ENCODE measurements around the gene ZACN. TPM values are rescaled to one million over a fixed set of nuclear protein-coding genes. Genes with fewer than 3 reads are reported as not detected.
A peak's percentile ranks its signal among the peaks of the same experiment; 100 is the strongest.

Gene ZACN
- total and polyA plus RNA-seq, 9 donors: 0.04 to 18.9 (median 15.0) TPM

- H3K4me3 ChIP-seq (ENCODE audit: low read length): peak overlapping the region; percentile 45
- WGBS (ENCODE audit: insufficient coverage): 13% methylated on average over 42 of the region's 42 CpGs
- peaks cover 14% of the 10 kb centered on the region for H3K4me1 ChIP-seq (ENCODE audit: control insufficient read depth, insufficient read depth, low read length)
- no peaks in the 10 kb centered on the region for H3K36me3 ChIP-seq (ENCODE audit: control insufficient read depth, insufficient read depth, low read length)
- peak overlapping the region; percentile 35 for H3K27ac ChIP-seq (ENCODE audit: low read length)
- H3K27me3 ChIP-seq (ENCODE audit: control insufficient read depth, insufficient read depth, low read length): peaks cover 5% of the 10 kb centered on the region
- peak; percentile 45 for DNase-seq
- H3K9me3 ChIP-seq (replicated peaks; ENCODE audit: control insufficient read depth, low read depth, low read length): no peaks in the 10 kb centered on the region
These were observed 43.0 kb downstream of the ZACN start for GRCh38 chr17:76121932-76122430.

- peaks cover 5% of the 10 kb centered on the region for H3K27me3 ChIP-seq (ENCODE audit: control insufficient read depth, insufficient read depth, low read length)
- peaks cover 14% of the 10 kb centered on the region for H3K4me1 ChIP-seq (ENCODE audit: control insufficient read depth, insufficient read depth, low read length)
- WGBS (ENCODE audit: insufficient coverage): 50% methylated on average over 17 of the region's 24 CpGs
- H3K27ac ChIP-seq (ENCODE audit: low read length): peak overlapping the region; percentile 35
- H3K36me3 ChIP-seq (ENCODE audit: control insufficient read depth, insufficient read depth, low read length): no peaks in the 10 kb centered on the region
- H3K4me3 ChIP-seq (ENCODE audit: low read length): no peak overlapping the region
- no peaks in the 10 kb centered on the region for H3K9me3 ChIP-seq (replicated peaks; ENCODE audit: control insufficient read depth, low read depth, low read length)
- DNase-seq: peak; percentile 57
These were observed 43.6 kb downstream of the ZACN start for GRCh38 chr17:76122431-76123190.

GRCh38 chr17:76123191-76123499 is 44.2 kb downstream of the ZACN start:
- Histone ChIP-seq H3K36me3 (ENCODE audit: control insufficient read depth, insufficient read depth, low read length) (no peaks in the 10 kb centered on the region), H3K9me3 (replicated peaks; ENCODE audit: control insufficient read depth, low read depth, low read length) (no peaks in the 10 kb centered on the region), H3K27ac (ENCODE audit: low read length) (no peak overlapping the region), H3K4me1 (ENCODE audit: control insufficient read depth, insufficient read depth, low read length) (peaks cover 14% of the 10 kb centered on the region), H3K4me3 (ENCODE audit: low read length) (no peak overlapping the region), H3K27me3 (ENCODE audit: control insufficient read depth, insufficient read depth, low read length) (peaks cover 5% of the 10 kb centered on the region)
- 73% methylated on average over 4 of the region's 5 CpGs for WGBS (ENCODE audit: insufficient coverage)
- DNase-seq: no peak

GRCh38 chr17:76123749-76124581 is 45.0 kb downstream of the ZACN start:
- H3K36me3 ChIP-seq (ENCODE audit: control insufficient read depth, insufficient read depth, low read length): no peaks in the 10 kb centered on the region
- H3K4me3 ChIP-seq (ENCODE audit: low read length): no peak overlapping the region
- no peak overlapping the region for H3K27ac ChIP-seq (ENCODE audit: low read length)
- 66% methylated on average over 4 of the region's 9 CpGs for WGBS (ENCODE audit: insufficient coverage)
- peaks cover 5% of the 10 kb centered on the region for H3K27me3 ChIP-seq (ENCODE audit: control insufficient read depth, insufficient read depth, low read length)
- H3K4me1 ChIP-seq (ENCODE audit: control insufficient read depth, insufficient read depth, low read length): peaks cover 14% of the 10 kb centered on the region
- no peaks in the 10 kb centered on the region for H3K9me3 ChIP-seq (replicated peaks; ENCODE audit: control insufficient read depth, low read depth, low read length)
- DNase-seq: no peak

GRCh38 chr17:76124582-76125390 is 45.8 kb downstream of the ZACN start:
- Histone ChIP-seq H3K36me3 (ENCODE audit: control insufficient read depth, insufficient read depth, low read length) (no peaks in the 10 kb centered on the region), H3K4me3 (ENCODE audit: low read length) (no peak overlapping the region), H3K9me3 (replicated peaks; ENCODE audit: control insufficient read depth, low read depth, low read length) (no peaks in the 10 kb centered on the region), H3K4me1 (ENCODE audit: control insufficient read depth, insufficient read depth, low read length) (peaks cover 14% of the 10 kb centered on the region), H3K27ac (ENCODE audit: low read length) (no peak overlapping the region), H3K27me3 (ENCODE audit: control insufficient read depth, insufficient read depth, low read length) (peaks cover 7% of the 10 kb centered on the region)
- no peak for DNase-seq
- WGBS (ENCODE audit: insufficient coverage): 89% methylated on average over 20 of the region's 22 CpGs

GRCh38 chr17:76125391-76125675 is 46.4 kb downstream of the ZACN start:
- 73% methylated on average over 5 of the region's 5 CpGs for WGBS (ENCODE audit: insufficient coverage)
- Histone ChIP-seq H3K4me3 (ENCODE audit: low read length) (no peak overlapping the region), H3K9me3 (replicated peaks; ENCODE audit: control insufficient read depth, low read depth, low read length) (no peaks in the 10 kb centered on the region), H3K27me3 (ENCODE audit: control insufficient read depth, insufficient read depth, low read length) (peaks cover 13% of the 10 kb centered on the region), H3K27ac (ENCODE audit: low read length) (no peak overlapping the region), H3K36me3 (ENCODE audit: control insufficient read depth, insufficient read depth, low read length) (no peaks in the 10 kb centered on the region), H3K4me1 (ENCODE audit: control insufficient read depth, insufficient read depth, low read length) (peaks cover 18% of the 10 kb centered on the region)
- DNase-seq: no peak

GRCh38 chr17:76125922-76126321 is 46.9 kb downstream of the ZACN start:
- WGBS (ENCODE audit: insufficient coverage): 89% methylated on average over 1 of the region's 1 CpG
- Histone ChIP-seq H3K27ac (ENCODE audit: low read length) (no peak overlapping the region), H3K36me3 (ENCODE audit: control insufficient read depth, insufficient read depth, low read length) (no peaks in the 10 kb centered on the region), H3K4me3 (ENCODE audit: low read length) (no peak overlapping the region), H3K4me1 (ENCODE audit: control insufficient read depth, insufficient read depth, low read length) (peaks cover 21% of the 10 kb centered on the region), H3K27me3 (ENCODE audit: control insufficient read depth, insufficient read depth, low read length) (peaks cover 15% of the 10 kb centered on the region), H3K9me3 (replicated peaks; ENCODE audit: control insufficient read depth, low read depth, low read length) (no peaks in the 10 kb centered on the region)
- DNase-seq: no peak

GRCh38 chr17:76130473-76130872 is 51.5 kb downstream of the ZACN start:
- H3K27ac ChIP-seq (ENCODE audit: low read length): no peak overlapping the region
- H3K27me3 ChIP-seq (ENCODE audit: control insufficient read depth, insufficient read depth, low read length): peaks cover 58% of the 10 kb centered on the region

GRCh38 chr17:76131051-76131691 is 52.2 kb downstream of the ZACN start:
- Histone ChIP-seq H3K36me3 (ENCODE audit: control insufficient read depth, insufficient read depth, low read length) (no peaks in the 10 kb centered on the region), H3K27me3 (ENCODE audit: control insufficient read depth, insufficient read depth, low read length) (peaks cover 65% of the 10 kb centered on the region), H3K27ac (ENCODE audit: low read length) (no peak overlapping the region), H3K9me3 (replicated peaks; ENCODE audit: control insufficient read depth, low read depth, low read length) (no peaks in the 10 kb centered on the region), H3K4me1 (ENCODE audit: control insufficient read depth, insufficient read depth, low read length) (peaks cover 9% of the 10 kb centered on the region), H3K4me3 (ENCODE audit: low read length) (no peak overlapping the region)
- no peak for DNase-seq
- 18% methylated on average over 16 of the region's 21 CpGs for WGBS (ENCODE audit: insufficient coverage)

More at GRCh38 chr17:76130473-76130872, 51.5 kb downstream of the ZACN start:
- Histone ChIP-seq H3K4me3 (ENCODE audit: low read length) (no peak overlapping the region), H3K36me3 (ENCODE audit: control insufficient read depth, insufficient read depth, low read length) (no peaks in the 10 kb centered on the region), H3K4me1 (ENCODE audit: control insufficient read depth, insufficient read depth, low read length) (peaks cover 9% of the 10 kb centered on the region), H3K9me3 (replicated peaks; ENCODE audit: control insufficient read depth, low read depth, low read length) (no peaks in the 10 kb centered on the region)
- WGBS (ENCODE audit: insufficient coverage): 24% methylated on average over 13 of the region's 13 CpGs
- no peak for DNase-seq

Measured in muscle of leg (tissue), 11 donors.